Activated T-helper 17 cell treated with anti-CD3 and anti-CD28 coated beads, Interleukin-2, amount 50 U/mL, for 72 hours (primary cell): ENCODE measurements around the gene GBGT1. TPM values are rescaled to one million over a fixed set of nuclear protein-coding genes. Genes with fewer than 3 reads are reported as not detected.

Source experiments
- ATAC-seq: fragments of 150-1000 bp; cut with Tn5 transposase; replicated peaks from 2 replicates; pipeline ENCODE4 v1.10.0; 2021; ENCODE audit warnings: mild to moderate bottlenecking, moderate library complexity
- H3K27ac Mint-ChIP-seq: one replicate; pipeline ENCODE4 v1.8.0; 2022; ENCODE audit warnings: mixed read lengths
- H3K27me3 Mint-ChIP-seq: one replicate; pipeline ENCODE4 v1.8.0; 2022; ENCODE audit warnings: mixed read lengths
- H3K36me3 Mint-ChIP-seq: one replicate; pipeline ENCODE4 v1.8.0; 2022; ENCODE audit warnings: low read depth, mild to moderate bottlenecking, mixed read lengths
- H3K4me1 Mint-ChIP-seq: one replicate; pipeline ENCODE4 v1.8.0; 2022; ENCODE audit warnings: mixed read lengths
- H3K4me3 Mint-ChIP-seq: one replicate; pipeline ENCODE4 v1.8.0; 2022; ENCODE audit warnings: mild to moderate bottlenecking, mixed read lengths
- H3K9me3 Mint-ChIP-seq: one replicate; pipeline ENCODE4 v1.8.0; 2022; ENCODE audit warnings: mixed read lengths
- total RNA-seq, 2 donors: library from RNA; stranded (reverse); gene quantifications; one replicate each; pipeline ENCODE4 v1.2.3, GENCODE V29; 2022

The GBGT1 gene
- total RNA-seq, 2 donors from 2014 or later = 2.8 to 7.2 TPM

DNA sequence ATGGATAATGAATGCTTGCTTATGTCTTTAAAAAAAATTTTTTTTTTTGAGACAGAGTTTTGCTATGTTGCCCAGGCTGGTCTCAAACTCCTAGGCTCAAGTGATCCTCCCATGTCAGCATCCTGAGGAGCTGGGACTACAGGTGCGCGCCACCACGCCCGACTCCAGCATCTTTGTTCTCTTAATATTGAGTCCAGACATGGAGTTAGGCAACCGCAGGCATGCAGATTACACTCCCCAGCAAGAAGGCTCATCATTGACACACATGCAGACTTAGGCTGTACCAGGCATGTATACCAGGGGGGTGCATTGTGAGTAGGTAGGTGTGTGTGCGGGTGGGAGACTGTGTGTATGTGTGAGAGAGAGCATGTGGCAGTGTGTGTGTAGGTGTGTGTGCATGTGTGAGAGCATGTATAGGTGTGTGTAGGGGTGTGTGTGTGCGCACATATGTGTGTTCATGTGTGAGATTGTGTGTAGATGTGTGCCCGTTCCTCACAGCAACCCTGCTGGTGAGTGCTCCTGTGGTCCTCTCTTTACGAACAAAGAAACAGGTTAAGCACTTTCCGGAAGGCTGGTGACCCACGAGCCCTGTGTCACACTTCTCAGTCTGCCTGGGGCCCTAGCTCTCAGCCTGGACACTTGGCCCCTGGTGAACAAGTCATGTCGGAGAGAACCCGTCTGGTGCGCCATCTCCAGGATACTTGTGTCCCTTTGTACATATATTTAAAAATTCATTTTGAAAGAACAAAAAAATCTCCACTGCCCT is 39.2 kb upstream of the GBGT1 start:
- Mint-ChIP-seq H3K4me1 (no peaks in the 10 kb centered on the region), H3K9me3 (no peaks in the 10 kb centered on the region), H3K27me3 (peaks cover 12% of the 10 kb centered on the region), H3K4me3 (no peak overlapping the region), H3K27ac (no peak overlapping the region), H3K36me3 (no peaks in the 10 kb centered on the region)
- ATAC-seq = no peak

DNA sequence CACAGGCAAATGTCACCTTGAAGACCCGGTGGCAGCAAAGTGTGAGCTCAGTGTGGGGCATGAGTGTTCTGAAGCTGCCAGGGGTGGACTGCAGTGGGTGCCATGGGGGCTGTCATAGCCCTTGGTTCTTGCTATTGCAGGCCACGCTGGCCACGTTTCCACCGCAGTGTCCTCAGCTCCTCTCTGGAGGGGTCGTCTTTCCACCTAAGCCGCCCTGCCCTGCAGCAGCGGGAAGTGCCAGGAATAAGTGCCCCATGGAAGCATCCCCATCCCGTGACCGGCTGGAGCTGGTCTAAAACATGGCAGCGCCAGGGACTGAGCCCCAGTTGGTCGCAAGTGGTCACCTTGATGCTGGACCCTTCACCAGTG is 38.4 kb upstream of the GBGT1 start:
- H3K36me3 Mint-ChIP-seq = no peaks in the 10 kb centered on the region
- peaks cover 7% of the 10 kb centered on the region for H3K27me3 Mint-ChIP-seq
- no peaks in the 10 kb centered on the region for H3K9me3 Mint-ChIP-seq
- no peak for ATAC-seq
- H3K4me1 Mint-ChIP-seq = no peaks in the 10 kb centered on the region
- no peak overlapping the region for H3K27ac Mint-ChIP-seq
- H3K4me3 Mint-ChIP-seq = no peak overlapping the region

DNA sequence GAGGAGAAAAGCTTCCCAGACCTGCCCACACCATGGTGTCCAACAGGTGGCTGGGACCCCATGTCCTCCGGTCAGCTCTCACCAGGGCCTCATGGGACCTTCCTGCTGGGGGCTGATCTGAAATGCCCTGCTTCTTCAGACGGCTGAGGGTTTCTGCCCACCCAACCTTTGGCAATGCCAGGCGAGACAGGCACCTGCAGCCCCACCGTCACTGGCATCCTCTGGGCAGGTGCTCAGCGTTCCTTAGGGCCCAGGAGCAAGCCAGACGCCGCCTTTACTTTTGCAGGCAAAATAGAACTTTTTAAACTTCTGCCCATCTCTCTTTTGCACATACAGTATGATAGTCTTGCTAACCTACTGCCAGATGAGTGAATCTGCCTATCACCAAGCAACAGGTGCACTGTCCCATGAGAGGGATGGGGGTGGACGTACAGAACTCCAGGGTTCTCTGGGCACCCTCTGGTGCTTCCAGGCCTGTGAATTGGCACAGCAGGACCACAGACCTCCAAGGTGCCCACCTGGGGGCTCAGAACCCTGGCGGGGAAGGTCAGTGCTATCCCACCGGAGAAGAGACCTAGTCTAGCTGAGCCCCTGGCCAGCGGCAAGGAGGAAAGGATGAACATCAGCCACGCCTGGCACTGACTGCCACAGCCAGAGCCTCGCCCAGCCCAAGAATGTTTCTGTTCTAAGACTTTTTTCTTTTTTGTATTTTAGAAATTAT is 37.9 kb upstream of the GBGT1 start:
- Mint-ChIP-seq H3K4me3 (no peak overlapping the region), H3K9me3 (no peaks in the 10 kb centered on the region), H3K36me3 (no peaks in the 10 kb centered on the region), H3K4me1 (no peaks in the 10 kb centered on the region), H3K27me3 (peaks cover 7% of the 10 kb centered on the region), H3K27ac (no peak overlapping the region)
- ATAC-seq = no peak

DNA sequence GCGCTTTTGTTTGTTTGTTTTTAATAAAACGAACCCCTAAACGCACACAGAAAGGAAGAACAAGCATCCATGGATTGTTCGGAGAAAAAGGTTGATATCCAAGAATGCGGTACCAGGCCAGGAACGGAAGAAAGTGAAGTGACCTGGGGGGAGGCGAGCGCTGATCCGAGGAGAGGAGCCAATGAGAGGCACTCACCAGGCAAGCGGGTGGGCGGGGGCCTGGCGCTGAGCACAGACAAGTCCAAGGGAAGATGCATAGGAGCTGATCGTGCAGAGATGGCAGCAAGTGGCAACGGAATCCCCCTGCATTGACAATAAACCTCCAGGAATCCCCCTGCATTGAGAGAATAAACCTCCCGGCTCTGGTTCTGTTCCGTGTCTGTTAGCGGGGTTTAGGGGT is 36.9 kb upstream of the GBGT1 start:
- Mint-ChIP-seq H3K4me1 (no peaks in the 10 kb centered on the region), H3K36me3 (no peaks in the 10 kb centered on the region), H3K27ac (no peak overlapping the region), H3K27me3 (peaks cover 7% of the 10 kb centered on the region), H3K4me3 (no peak overlapping the region), H3K9me3 (no peaks in the 10 kb centered on the region)
- no peak for ATAC-seq

DNA sequence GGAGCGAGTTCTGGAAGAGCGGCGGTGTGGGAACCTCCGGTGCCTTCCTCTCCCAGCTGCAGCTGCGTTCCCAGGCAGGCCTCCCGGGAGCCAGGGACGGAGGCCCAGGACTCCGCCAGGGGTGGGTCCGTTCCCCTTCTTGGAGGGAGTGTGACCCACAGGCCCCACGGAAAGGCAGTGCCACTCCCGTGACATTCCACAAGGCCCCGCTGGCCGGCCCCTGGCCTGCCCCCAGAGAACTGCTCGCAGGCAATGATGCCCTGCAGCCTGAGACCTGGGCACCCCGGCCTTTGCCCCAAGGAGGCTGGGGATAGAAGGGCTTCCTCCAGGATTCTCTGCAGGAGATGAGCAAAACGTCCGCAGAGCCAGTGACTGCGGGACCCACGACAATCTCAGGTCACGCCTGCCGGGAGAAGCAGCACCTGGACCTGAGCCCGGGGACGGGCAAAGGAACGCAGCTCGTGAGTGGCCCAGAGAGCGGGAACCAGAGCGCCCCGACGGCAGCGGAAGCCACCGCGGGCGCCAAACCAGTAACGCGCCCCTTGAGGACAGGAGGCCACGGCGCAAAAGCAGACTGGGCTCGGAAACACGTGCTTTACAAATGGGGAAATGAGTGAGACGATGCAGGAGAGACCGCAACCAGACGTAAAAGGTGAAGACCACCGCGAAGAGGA is 36.1 kb upstream of the GBGT1 start:
- Mint-ChIP-seq H3K27me3 (peaks cover 10% of the 10 kb centered on the region), H3K4me1 (no peaks in the 10 kb centered on the region), H3K9me3 (no peaks in the 10 kb centered on the region), H3K36me3 (no peaks in the 10 kb centered on the region), H3K27ac (no peak overlapping the region), H3K4me3 (peak overlapping the region; percentile 32)
- peak; percentile 64 for ATAC-seq

DNA sequence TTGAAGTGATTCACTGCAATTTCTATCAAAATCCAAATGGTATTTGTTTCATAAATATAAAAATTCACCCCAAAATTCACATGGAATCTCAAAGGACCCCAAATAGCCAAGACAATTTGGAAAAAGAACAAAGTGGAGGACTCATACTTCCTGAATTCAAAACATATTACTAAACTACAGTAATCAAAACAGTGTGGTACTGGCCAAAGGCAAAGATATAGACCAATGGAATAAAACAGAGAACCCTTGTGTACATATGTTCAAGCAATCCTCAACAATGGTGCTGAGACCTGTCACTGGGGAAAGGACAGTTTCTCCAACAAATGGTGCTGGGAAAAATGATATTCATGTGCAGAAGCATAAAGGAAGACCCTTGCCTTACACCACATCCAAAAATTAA is 31.3 kb upstream of the GBGT1 start:
- Mint-ChIP-seq H3K27me3 (peaks cover 9% of the 10 kb centered on the region), H3K4me3 (no peak overlapping the region), H3K4me1 (no peaks in the 10 kb centered on the region), H3K27ac (no peak overlapping the region), H3K36me3 (no peaks in the 10 kb centered on the region), H3K9me3 (no peaks in the 10 kb centered on the region)
- ATAC-seq = no peak

DNA sequence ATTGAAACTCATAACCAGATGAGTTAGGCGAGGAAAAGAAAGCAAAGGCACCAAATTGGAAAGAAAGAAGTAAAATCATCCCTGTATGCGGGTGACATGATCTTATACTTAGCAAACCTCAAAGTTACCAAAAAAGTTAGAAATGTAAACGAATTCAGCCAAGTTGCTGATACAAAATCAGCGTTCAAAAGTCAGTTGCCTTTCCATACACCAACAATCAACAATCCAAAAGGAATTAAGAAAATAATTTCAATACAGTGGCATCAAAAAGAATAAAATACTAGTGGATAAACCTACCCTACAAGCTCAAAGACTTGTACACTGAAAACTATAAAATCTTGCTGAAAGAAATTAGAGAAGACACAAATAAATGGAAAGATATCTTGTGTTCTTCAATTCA is 30.9 kb upstream of the GBGT1 start:
- Mint-ChIP-seq H3K4me1 (no peaks in the 10 kb centered on the region), H3K9me3 (no peaks in the 10 kb centered on the region), H3K27me3 (peaks cover 9% of the 10 kb centered on the region), H3K4me3 (no peak overlapping the region), H3K36me3 (no peaks in the 10 kb centered on the region), H3K27ac (no peak overlapping the region)
- no peak for ATAC-seq

DNA sequence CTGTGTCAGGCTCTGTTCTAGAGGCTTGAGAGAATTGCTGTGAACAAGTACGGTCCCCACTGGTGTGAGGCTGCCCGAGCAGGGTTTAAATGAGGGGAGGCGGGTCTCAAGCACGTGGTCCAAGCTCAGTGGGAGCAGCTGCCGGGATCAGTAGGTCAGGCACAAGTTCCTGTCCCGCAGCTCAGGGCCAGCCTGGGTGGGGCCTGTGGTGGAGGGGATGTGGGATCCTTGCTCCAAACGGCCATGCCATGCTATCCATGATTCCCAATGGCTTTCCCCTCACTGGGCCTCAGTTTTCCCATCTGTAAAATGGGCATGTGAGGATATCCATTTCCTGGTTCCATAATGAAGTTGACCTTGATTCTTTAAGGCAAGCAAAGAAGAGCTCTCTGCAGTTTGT is 28.3 kb upstream of the GBGT1 start:
- Mint-ChIP-seq H3K4me1 (no peaks in the 10 kb centered on the region), H3K27me3 (peaks cover 19% of the 10 kb centered on the region)

DNA sequence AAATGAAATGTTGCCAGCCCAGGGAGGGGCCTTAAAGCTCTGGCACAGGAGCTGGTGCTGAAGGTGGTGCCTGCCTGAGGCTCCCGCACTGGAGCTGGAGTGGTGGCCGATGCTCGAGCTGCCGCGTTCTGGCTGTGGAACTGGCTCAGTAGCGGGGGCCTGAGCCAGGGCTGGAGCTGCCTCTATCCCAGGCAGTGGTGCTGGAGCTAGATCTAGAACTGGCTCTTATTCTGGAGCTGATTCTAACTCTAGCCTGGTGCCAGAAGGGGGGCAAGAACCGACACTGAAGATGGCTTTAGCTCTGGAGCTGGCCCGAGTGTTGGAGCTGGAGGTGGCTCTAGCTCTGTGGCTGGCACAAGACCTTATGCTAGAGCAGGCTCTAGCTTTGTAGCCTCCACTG is 26.1 kb upstream of the GBGT1 start:
- no peaks in the 10 kb centered on the region for H3K36me3 Mint-ChIP-seq
- no peak overlapping the region for H3K4me3 Mint-ChIP-seq
- H3K27me3 Mint-ChIP-seq = peaks cover 20% of the 10 kb centered on the region
- no peak for ATAC-seq
- peaks cover 9% of the 10 kb centered on the region for H3K4me1 Mint-ChIP-seq
- H3K9me3 Mint-ChIP-seq = no peaks in the 10 kb centered on the region
- H3K27ac Mint-ChIP-seq = no peak overlapping the region

More for the DNA sequence above, 28.3 kb upstream of the GBGT1 start:
- no peaks in the 10 kb centered on the region for H3K36me3 Mint-ChIP-seq
- H3K9me3 Mint-ChIP-seq = no peaks in the 10 kb centered on the region
- H3K4me3 Mint-ChIP-seq = no peak overlapping the region
- no peak overlapping the region for H3K27ac Mint-ChIP-seq
- ATAC-seq = no peak

DNA sequence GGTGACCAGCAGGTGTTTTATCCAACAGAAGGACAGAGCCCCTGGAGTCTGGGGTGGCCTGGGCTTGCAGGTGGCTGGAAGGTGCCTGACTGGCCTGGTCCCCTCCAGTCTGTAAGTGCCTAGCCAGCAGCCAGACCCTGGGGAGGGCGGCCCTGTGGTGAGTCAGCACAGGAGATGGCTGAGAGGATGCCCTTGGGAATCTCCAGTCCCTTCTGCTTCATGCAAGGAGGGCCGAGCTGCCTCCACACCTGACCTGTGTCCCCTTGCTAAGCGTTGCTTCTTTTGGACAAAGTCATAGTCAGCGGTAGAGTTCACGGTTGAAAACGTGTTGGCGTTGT is 25.1 kb upstream of the GBGT1 start:
- no peaks in the 10 kb centered on the region for H3K9me3 Mint-ChIP-seq

DNA sequence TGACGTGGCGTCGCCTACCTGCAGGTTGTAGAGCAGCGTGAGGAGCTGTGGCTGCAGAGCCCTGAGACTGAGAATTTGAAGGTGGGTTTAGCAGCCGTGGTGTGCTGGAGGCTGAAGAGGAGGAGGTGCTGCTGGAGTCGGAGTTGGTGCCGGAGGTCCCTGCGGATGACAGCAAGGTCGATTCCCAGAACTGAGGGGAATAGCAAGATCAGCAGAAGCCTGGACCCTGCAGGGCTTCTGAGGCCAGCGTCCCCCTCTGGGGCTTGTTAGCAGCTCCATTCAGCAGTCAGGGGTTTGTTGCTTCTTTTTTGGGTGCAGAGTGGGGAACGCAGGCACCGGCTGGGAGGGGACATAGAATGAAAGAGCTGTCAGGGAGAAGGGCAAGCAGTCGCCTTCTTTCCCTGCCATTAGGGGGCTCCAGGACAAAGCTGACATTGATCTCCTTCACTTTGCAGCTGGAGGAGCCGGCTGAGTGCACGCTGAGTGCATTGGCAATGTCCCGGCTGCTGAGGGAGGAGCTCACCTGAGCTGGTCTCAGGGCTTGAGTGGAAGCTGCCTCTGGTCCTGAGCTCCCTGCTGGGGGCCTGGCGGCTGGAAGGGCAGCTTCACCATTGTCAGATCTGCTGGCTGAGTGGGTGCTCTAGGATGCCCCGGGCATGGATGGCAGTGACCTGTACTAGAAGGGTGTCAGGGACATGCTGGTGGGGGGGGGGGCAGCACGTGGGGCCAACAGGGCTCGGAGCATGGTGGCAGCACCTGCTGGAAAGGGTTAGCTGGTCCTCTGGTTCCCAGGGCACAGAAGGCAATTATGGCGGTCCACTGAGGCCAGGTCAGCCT is 24.5 kb upstream of the GBGT1 start:
- H3K4me3 Mint-ChIP-seq = no peak overlapping the region
- ATAC-seq = no peak
- H3K36me3 Mint-ChIP-seq = no peaks in the 10 kb centered on the region
- H3K4me1 Mint-ChIP-seq = peaks cover 14% of the 10 kb centered on the region
- no peak overlapping the region for H3K27ac Mint-ChIP-seq
- H3K27me3 Mint-ChIP-seq = peaks cover 22% of the 10 kb centered on the region
- H3K9me3 Mint-ChIP-seq = no peaks in the 10 kb centered on the region

More for the DNA sequence above, 25.1 kb upstream of the GBGT1 start:
- no peak for ATAC-seq
- no peaks in the 10 kb centered on the region for H3K36me3 Mint-ChIP-seq
- no peak overlapping the region for H3K27ac Mint-ChIP-seq
- H3K27me3 Mint-ChIP-seq = peaks cover 23% of the 10 kb centered on the region
- H3K4me3 Mint-ChIP-seq = no peak overlapping the region
- peaks cover 10% of the 10 kb centered on the region for H3K4me1 Mint-ChIP-seq

DNA sequence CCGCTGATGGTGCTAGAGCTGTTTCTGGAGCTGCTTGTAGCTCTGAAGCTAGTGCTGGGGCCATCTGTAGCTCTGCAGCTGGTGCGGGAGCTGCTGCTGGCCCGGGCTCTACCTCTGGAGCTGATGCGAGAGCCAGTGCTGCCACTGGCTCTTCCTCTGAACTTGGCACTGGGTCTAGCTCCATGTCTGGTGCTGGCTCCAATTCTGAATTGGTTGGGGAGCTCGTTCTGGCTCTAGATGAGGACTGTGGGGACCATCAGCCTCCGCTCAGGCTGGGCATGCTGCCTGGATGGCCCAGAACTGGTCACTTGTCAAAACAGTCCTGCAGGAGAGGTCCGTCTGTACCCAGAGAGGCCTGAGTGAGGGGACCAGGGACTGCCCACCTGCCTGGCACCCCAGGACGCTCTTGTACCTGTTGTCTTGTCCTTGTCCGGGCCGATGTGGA is 23.9 kb upstream of the GBGT1 start:
- no peaks in the 10 kb centered on the region for H3K9me3 Mint-ChIP-seq

DNA sequence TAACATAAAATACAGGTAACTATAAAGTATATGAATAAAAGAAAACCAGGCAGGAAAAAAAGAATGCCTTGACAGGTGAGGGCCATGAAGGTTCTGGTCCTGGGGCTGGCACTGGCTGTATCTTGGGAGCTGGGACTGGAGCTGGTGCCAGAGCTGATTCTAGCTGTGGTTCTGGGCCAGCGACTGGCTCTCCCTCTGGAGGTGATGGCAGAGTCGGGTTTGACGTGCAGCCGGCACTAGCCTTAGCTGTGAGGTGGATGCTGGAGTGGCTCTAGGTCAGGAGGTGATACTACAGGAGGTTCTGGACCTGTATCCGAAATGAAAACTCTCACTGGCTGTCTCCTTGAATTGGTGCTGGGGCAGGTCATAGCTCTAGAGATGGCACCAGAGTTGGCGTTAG is 23.0 kb upstream of the GBGT1 start:
- H3K36me3 Mint-ChIP-seq = no peaks in the 10 kb centered on the region
- H3K9me3 Mint-ChIP-seq = no peaks in the 10 kb centered on the region
- no peak overlapping the region for H3K27ac Mint-ChIP-seq
- no peak for ATAC-seq
- H3K4me3 Mint-ChIP-seq = no peak overlapping the region
- peaks cover 16% of the 10 kb centered on the region for H3K4me1 Mint-ChIP-seq
- H3K27me3 Mint-ChIP-seq = peaks cover 29% of the 10 kb centered on the region

More for the DNA sequence above, 23.9 kb upstream of the GBGT1 start:
- Mint-ChIP-seq H3K27ac (no peak overlapping the region), H3K4me3 (no peak overlapping the region), H3K4me1 (peaks cover 16% of the 10 kb centered on the region), H3K36me3 (no peaks in the 10 kb centered on the region), H3K27me3 (peaks cover 28% of the 10 kb centered on the region)
- no peak for ATAC-seq

DNA sequence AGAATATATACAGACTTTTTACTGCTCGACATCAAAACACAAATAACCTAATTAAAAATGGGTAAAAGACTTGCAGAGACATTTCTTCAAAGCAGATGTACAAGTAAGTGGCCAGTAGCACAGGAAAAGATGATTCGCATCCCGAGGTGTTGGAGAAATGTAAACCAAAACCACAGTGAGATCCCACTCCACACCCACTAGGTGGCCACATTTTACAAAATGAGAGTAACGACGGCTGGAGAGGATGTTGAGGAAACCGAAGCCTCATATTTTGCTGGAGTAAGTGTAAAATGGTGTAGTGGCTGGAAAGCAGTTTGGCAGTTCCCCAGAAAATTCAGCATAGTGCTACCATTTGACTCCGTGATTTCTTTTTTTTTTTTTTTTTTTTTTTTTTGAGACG is 21.3 kb upstream of the GBGT1 start:
- Mint-ChIP-seq H3K27me3 (peaks cover 29% of the 10 kb centered on the region), H3K9me3 (no peaks in the 10 kb centered on the region), H3K4me3 (peak overlapping the region; percentile 26), H3K4me1 (peaks cover 16% of the 10 kb centered on the region), H3K27ac (no peak overlapping the region), H3K36me3 (no peaks in the 10 kb centered on the region)
- peak; percentile 76 for ATAC-seq
